NCI-H187 treated with DMSO at 0.1 percent for 48 hours (cell line): ENCODE results near the gene ALAS1.

ENCODE experiments used
- DNase-seq: peaks from one replicate; lab custom pipeline; 2025; lab: John Stamatoyannopoulos, UW

The ALAS1 gene

GRCh38 chr3:52249683-52250082 lies 51.7 kb downstream of the ALAS1 start:
- DNase-seq = no peak

GRCh38 chr3:52250122-52250521 lies 52.2 kb downstream of the ALAS1 start:
- DNase-seq = no peak

GRCh38 chr3:52253314-52254304 lies 55.6 kb downstream of the ALAS1 start:
- no peak for DNase-seq

GRCh38 chr3:52254608-52255007 lies 56.6 kb downstream of the ALAS1 start:
- no peak for DNase-seq

GRCh38 chr3:52256159-52256558 lies 58.2 kb downstream of the ALAS1 start:
- no peak for DNase-seq

GRCh38 chr3:52256622-52257021 lies 58.7 kb downstream of the ALAS1 start:
- DNase-seq = no peak

- no peak for DNase-seq
Measured at GRCh38 chr3:52257911-52258310, 60.0 kb downstream of the ALAS1 start.

GRCh38 chr3:52259035-52259434 lies 61.1 kb downstream of the ALAS1 start:
- no peak for DNase-seq

- no peak for DNase-seq
Measured at GRCh38 chr3:52259448-52259847, 61.5 kb downstream of the ALAS1 start.

- no peak for DNase-seq
Measured at GRCh38 chr3:52262447-52262846, 64.5 kb downstream of the ALAS1 start.
